Activated T-helper 2 cell treated with anti-CD3 and anti-CD28 coated beads, Interferon-gamma antibody, Interleukin-2, Interleukin-4, amounts not matched to agents 10 μg/mL and 5 μg/mL and 100 μg/mL, durations not matched to agents 14 hours and 24 hours and 36 hours (primary cell): ENCODE measurements around the gene BACE1. TPM values are rescaled to one million over a fixed set of nuclear protein-coding genes. Genes with fewer than 3 reads are reported as not detected.
"Not testable (repeated sequence)": the region's sequence is repeated elsewhere in the genome, so short reads cannot be mapped to it uniquely, and the experiment has no call there.

Experiments
- DNase-seq: peaks from one replicate; pipeline ENCODE4 v3.0.0; 2021; ENCODE audit warnings: low spot score
- H3K27ac Mint-ChIP-seq: one replicate; pipeline ENCODE4 v1.8.0; 2021; ENCODE audit warnings: mixed read lengths
- H3K27me3 Mint-ChIP-seq: one replicate; pipeline ENCODE4 v1.8.0; 2021; ENCODE audit warnings: low read depth, mixed read lengths
- H3K36me3 Mint-ChIP-seq: one replicate; pipeline ENCODE4 v1.8.0; 2021; ENCODE audit warnings: low read depth, mixed read lengths
- H3K4me1 Mint-ChIP-seq: one replicate; pipeline ENCODE4 v1.8.0; 2021; ENCODE audit warnings: low read depth, mixed read lengths
- H3K4me3 Mint-ChIP-seq: one replicate; pipeline ENCODE4 v1.8.0; 2021; ENCODE audit warnings: low read depth, mild to moderate bottlenecking, moderate library complexity, mixed read lengths
- H3K9me3 Mint-ChIP-seq: one replicate; pipeline ENCODE4 v1.8.0; 2021; ENCODE audit warnings: mixed read lengths
- intact Hi-C: fragments of 100-400 bp; cut with micrococcal nuclease; formaldehyde crosslinking; loops from one replicate; pipeline ENCODE4 v1.15.1; 2023
- total RNA-seq: library from RNA; stranded (reverse); gene quantifications from 2 replicates; pipeline ENCODE4 v1.2.3, GENCODE V29; 2022

BACE1 gene
- total RNA-seq, 1 donor from 2014 or later, result 0.32 TPM

DNA sequence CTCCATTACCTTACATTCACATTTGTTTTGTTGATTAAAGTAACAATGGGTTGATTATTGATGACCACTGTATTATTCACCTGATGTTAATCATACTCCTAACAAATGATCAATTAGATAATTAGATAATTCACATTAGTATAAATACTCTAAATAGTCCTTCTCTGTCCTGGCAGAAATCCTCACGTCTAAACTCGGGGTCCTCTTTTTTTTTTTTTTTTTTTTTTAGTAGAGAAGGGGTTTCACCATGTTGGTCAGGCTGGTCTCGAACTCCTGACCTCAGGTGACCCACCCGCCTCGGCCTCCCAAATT, 11.2 kb upstream of the BACE1 start:
- H3K9me3 Mint-ChIP-seq, H3K27ac Mint-ChIP-seq, H3K36me3 Mint-ChIP-seq, H3K27me3 Mint-ChIP-seq, DNase-seq, H3K4me1 Mint-ChIP-seq, H3K4me3 Mint-ChIP-seq: not testable (repeated sequence)
- intact Hi-C loops, result loop anchor here (1.0 to 2.0 kb wide), 2 partner anchors 11 to 96 kb away; partner anchors contain the start of gene BACE1

DNA sequence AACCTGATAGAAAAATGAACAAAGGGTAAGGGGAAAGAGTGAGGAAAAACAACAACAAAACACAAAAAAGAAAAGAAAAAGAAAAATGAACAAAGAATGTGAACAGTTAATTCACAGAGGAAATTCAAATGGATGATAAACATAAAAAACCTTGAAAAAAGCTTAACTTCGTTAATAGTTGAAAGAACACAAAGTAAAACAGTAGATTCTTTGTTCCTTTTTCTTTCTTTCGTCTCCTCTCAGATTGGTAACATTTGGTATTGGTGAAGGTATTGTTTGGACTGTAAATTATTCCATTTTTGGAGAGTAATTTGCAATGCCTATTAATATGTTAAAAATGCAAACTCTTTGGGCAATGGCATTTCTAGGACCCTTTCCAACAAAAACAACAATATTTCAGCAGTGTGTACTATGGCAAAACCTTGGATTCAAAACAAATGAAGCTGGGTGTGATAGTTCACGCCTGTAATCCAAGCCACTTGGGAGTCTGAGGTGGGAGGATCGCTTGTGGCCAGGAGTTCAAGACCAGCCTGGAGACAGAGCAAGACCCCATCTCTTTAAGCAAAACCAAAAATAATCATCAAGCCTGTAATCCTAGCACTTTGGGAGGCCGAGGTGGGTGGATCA, 3.3 kb upstream of the BACE1 start:
- H3K4me1 Mint-ChIP-seq, result peaks cover 4% of the 10 kb centered on the region
- H3K9me3 Mint-ChIP-seq, result no peaks in the 10 kb centered on the region
- no peak overlapping the region for H3K4me3 Mint-ChIP-seq
- H3K27me3 Mint-ChIP-seq, result peaks cover 44% of the 10 kb centered on the region
- no peak overlapping the region for H3K27ac Mint-ChIP-seq
- no peak for DNase-seq
- no peaks in the 10 kb centered on the region for H3K36me3 Mint-ChIP-seq
- intact Hi-C loops, result no loop called here

DNA sequence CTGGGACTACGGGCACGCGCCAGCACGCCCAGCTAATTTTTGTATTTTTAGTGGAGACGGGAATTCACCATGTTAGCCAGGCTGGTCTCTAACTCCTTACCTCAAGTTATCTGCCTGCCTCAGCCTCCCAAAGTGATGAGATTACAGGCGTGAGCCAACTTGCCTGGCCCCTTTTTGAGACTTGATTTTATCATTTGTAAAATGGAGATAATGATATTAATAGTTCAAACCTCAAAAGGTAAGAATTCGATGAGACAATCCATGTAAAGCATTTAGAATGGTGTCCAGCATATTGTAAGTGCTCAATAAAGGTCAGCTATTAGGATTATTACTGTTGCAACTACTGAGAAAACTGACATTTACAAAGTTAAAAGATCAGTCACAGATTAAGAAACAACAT, 2.7 kb upstream of the BACE1 start:
- DNase-seq, result no peak
- H3K4me1 Mint-ChIP-seq, result peaks cover 4% of the 10 kb centered on the region
- peaks cover 50% of the 10 kb centered on the region for H3K27me3 Mint-ChIP-seq
- no peaks in the 10 kb centered on the region for H3K36me3 Mint-ChIP-seq
- intact Hi-C loops, result no loop called here
- no peak overlapping the region for H3K4me3 Mint-ChIP-seq
- no peaks in the 10 kb centered on the region for H3K9me3 Mint-ChIP-seq
- no peak overlapping the region for H3K27ac Mint-ChIP-seq

DNA sequence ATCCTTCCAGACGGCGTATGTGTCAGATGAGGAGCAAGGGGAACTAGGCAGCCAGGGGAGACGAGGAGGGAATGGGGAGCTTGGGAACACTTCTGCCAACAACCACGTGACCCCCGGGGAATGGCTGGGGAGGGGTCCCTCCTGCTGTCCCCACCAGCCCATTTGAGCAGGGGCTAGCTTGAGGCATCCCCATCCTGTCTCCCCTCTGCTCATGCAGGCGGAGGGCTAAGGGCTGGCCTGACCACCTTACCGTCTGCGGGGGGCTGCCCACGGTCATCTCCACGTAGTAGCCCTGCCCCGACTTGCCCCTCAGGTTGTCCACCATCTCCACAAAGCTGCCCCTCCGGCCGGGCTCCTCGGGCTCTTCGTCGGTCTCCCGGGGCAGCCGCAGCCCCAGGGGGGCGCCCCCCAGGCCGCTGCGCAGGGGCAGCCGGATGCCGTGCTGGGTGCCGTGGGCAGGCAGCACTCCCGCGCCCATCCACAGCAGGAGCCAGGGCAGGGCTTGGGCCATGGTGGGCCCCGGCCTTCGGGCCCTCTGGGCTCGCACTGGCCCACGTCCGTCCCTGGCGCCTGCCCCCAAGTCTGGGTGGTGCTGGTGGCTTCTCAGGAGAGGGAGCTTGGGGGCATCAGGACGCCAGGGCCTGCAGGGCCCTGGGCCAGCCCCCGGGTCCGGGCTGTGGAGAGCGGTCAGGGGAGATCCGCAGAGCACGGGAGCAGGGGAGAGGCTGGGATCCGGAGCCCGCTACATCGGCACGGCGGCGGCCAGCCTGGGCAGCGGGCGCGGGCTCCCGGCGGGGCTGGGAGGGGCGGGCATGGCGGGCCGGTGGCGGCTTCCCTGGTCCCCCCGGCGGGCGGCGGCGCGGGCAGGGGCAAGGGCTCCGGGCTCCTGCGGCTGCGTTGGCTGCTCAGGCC, 515 bp downstream of the BACE1 start:
- Mint-ChIP-seq H3K36me3 (no peaks in the 10 kb centered on the region), H3K27ac (no peak overlapping the region), H3K27me3 (peaks cover 58% of the 10 kb centered on the region), H3K4me3 (peak overlapping the region; percentile 70), H3K4me1 (peaks cover 4% of the 10 kb centered on the region), H3K9me3 (no peaks in the 10 kb centered on the region)
- DNase-seq, result no peak
- intact Hi-C loops, result loop anchor here (1.0 kb wide), 1 partner anchor 12 kb away; the partner anchor contains the start of gene CEP164

DNA sequence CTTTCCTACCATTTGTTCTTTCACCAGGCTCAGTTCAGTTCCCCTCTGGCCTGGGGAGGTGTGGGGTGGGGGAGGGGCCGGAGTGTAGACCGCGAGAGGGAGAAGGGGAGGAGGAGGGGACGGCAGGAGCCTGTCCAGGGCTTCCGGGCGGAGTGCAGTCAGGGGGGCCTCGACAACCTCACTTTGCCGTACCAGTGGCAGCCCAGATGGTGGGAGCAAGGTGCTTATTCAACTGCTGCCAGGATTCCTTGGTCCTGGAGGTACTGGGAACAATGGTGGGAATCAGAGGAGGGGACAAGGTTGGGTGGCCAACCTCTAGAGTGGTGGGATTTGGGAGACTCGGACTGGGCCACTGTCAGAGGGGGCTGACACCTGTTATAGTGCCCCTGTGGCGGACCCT, 1.2 kb downstream of the BACE1 start:
- Mint-ChIP-seq H3K4me1 (peaks cover 4% of the 10 kb centered on the region), H3K36me3 (no peaks in the 10 kb centered on the region), H3K4me3 (peak overlapping the region; percentile 33), H3K27ac (no peak overlapping the region), H3K9me3 (no peaks in the 10 kb centered on the region), H3K27me3 (peaks cover 58% of the 10 kb centered on the region)
- DNase-seq, result no peak
- intact Hi-C loops, result no loop called here

DNA sequence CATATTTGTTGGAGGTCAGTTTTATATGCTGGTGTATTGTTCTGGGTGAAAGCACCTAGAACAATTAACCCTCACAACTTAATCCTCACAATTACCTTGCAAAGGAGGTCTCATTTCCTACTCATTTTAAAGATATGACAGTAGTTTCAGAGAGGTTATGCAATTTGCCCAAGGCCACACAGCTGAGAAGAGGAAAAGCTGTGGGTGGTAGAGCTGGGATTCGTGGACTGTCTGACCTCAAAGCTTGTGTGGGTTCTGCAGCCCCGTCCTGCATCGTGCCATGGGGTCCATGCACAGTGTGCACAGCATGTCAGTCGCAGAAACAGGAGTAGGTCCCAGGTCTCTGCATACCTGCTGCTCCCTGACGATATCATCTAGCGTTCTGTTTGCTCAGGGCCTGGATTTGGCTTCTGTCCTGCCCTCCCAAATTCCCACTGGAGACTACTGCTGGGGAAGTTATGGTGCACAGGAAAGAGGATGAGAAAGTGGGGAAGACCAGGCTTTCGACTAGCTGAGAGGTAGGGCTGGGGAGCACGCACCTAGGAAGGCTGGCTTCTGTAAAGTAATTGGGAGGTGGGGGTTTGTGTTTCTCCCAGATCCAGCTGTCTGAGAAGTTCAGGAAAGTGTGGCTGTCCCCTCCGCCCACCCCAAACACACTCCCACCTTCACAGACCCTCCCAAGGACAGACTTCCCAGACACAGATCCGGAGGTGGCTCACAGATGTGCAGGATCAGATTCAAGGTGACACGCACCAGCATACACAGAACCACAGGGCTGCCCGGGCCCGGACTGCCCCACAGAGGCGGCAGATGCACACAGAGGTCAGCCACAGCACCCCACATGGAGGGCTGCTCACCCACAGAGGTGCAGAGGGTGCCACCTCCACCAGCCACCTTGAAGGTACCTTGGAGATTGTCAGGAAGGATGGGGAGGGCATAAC, 2.0 kb downstream of the BACE1 start:
- Mint-ChIP-seq H3K4me1 (peaks cover 4% of the 10 kb centered on the region), H3K4me3 (no peak overlapping the region), H3K9me3 (no peaks in the 10 kb centered on the region), H3K27me3 (peaks cover 58% of the 10 kb centered on the region), H3K27ac (no peak overlapping the region), H3K36me3 (no peaks in the 10 kb centered on the region)
- intact Hi-C loops, result no loop called here
- DNase-seq, result no peak

DNA sequence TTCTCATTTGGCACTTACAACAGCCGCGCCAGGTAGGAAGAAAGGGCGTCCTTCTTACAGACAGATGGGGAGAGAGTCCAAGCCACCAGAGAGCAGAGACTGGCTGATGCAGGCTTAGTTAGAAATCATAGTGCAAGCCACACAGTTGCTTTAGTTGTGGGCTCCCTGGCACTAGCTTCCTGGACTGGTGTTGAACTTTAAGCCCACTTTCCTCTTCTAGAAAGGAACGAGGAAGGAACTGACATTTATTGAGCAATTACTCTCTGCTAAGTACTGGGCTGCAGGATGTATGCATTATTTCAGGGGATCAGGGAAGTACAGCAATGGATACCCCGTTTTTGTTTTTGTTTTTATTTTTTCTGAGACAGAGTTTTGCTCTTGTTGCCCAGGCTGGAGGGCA, 3.0 kb downstream of the BACE1 start:
- intact Hi-C loops, result no loop called here
- H3K36me3 Mint-ChIP-seq, result no peaks in the 10 kb centered on the region
- H3K27me3 Mint-ChIP-seq, result peaks cover 56% of the 10 kb centered on the region
- DNase-seq, result no peak
- no peak overlapping the region for H3K4me3 Mint-ChIP-seq
- peaks cover 4% of the 10 kb centered on the region for H3K4me1 Mint-ChIP-seq
- no peaks in the 10 kb centered on the region for H3K9me3 Mint-ChIP-seq
- no peak overlapping the region for H3K27ac Mint-ChIP-seq

DNA sequence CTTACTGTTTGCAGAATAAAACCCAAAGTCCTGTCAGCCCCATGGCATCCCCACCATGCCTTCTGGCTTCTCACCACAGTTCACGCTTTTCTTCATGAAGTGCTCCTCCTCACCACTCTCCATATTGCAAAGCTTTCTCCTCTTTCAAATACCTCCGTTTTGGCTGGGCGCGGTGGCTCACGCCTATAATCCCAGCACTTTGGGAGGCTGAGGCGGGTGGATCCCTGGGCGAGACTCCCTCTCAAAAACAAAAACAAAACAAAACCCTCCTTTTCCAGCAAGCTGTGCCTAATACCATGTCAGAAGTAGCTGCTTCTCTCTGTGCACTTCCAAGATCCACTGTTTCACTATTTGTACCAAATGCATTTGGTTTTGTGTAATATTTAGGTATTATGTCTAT, 6.7 kb downstream of the BACE1 start:
- no peak for DNase-seq
- intact Hi-C loops, result no loop called here
- peaks cover 30% of the 10 kb centered on the region for H3K27me3 Mint-ChIP-seq
- H3K4me1 Mint-ChIP-seq, result no peaks in the 10 kb centered on the region
- H3K36me3 Mint-ChIP-seq, result no peaks in the 10 kb centered on the region
- no peak overlapping the region for H3K4me3 Mint-ChIP-seq
- no peaks in the 10 kb centered on the region for H3K9me3 Mint-ChIP-seq
- no peak overlapping the region for H3K27ac Mint-ChIP-seq

DNA sequence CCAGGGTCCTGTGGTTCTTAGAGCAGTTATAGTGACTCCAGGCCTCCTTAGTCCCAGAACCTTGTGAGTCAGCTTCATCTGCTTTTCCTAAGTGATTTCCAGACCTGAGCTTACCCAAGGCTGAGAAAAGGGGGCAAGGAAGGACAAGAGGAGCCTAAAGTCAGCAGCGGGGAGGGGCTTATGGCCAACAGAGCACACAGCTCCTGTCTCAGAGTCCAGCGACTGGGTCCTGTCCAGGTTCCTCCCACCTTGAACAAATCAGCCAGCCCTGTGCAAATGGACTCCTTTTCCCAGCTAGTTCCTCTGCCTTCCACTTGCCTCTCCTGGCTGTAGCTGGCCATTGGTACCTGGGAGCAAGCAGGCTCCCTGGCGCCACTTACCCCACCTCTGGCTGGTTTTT, 10.9 kb downstream of the BACE1 start:
- H3K27ac Mint-ChIP-seq, result no peak overlapping the region
- intact Hi-C loops, result no loop called here
- peaks cover 4% of the 10 kb centered on the region for H3K4me1 Mint-ChIP-seq
- no peaks in the 10 kb centered on the region for H3K36me3 Mint-ChIP-seq
- no peak overlapping the region for H3K4me3 Mint-ChIP-seq
- peaks cover 8% of the 10 kb centered on the region for H3K27me3 Mint-ChIP-seq
- no peaks in the 10 kb centered on the region for H3K9me3 Mint-ChIP-seq
- DNase-seq, result no peak

DNA sequence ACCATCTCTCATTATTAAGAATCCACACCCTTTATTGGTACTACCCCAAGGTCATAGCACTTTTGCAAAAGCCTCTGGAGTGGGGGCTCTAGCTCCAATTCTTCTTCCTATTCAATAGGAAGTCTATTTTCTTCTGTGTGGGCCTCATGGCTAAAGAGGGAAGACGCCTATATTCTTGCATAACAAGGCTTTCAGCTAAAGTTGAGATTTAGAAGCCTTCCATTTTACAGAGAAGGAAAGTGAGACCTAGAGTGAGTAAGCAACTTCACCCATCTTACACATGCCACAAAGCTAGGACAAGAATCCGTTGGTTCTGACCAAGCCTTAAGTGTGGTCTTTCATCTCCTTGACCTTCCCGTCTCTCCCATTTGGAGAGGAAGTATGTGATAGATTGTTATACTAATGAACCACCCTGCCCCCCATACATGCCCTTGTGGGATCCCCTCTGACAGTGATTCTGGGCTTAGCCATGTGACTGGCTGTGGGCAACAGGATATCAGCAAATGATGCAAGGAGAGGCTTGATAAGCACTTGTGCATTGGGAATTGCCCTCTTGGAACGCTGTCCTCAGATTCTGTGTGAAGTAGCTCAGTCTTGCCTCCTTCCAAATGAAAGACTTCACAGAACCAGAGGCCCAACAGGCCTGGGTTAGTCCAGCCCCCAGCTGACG, 12.3 kb downstream of the BACE1 start:
- intact Hi-C loops, result no loop called here

DNA sequence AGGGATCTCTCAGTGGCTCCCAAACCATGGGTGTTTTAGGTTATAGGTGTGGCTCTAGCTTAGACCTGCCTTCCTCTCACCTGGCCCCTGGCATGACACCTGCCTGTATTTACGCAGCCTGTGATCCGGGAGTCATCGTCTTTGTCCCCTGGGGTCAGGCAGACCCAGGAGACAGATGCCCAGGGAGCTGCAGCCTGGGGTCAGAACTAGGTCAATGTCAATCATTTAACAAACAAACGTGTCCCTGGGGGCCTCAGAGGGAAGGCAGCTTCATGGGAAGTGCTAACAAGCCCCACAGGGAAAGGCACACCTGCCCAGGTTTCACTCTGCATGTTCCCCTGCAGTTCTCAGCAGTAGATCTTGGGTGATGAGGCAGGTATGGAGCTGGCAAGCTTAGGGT, 13.0 kb downstream of the BACE1 start:
- no peak overlapping the region for H3K4me3 Mint-ChIP-seq
- H3K27ac Mint-ChIP-seq, result no peak overlapping the region
- no peaks in the 10 kb centered on the region for H3K9me3 Mint-ChIP-seq
- no peak for DNase-seq
- no peaks in the 10 kb centered on the region for H3K36me3 Mint-ChIP-seq
- H3K4me1 Mint-ChIP-seq, result peaks cover 4% of the 10 kb centered on the region
- H3K27me3 Mint-ChIP-seq, result no peaks in the 10 kb centered on the region
- intact Hi-C loops, result no loop called here

More for the DNA sequence above, 12.3 kb downstream of the BACE1 start:
- Mint-ChIP-seq H3K4me3 (no peak overlapping the region), H3K9me3 (no peaks in the 10 kb centered on the region), H3K36me3 (no peaks in the 10 kb centered on the region), H3K27me3 (no peaks in the 10 kb centered on the region), H3K4me1 (peaks cover 4% of the 10 kb centered on the region), H3K27ac (no peak overlapping the region)
- DNase-seq, result no peak

DNA sequence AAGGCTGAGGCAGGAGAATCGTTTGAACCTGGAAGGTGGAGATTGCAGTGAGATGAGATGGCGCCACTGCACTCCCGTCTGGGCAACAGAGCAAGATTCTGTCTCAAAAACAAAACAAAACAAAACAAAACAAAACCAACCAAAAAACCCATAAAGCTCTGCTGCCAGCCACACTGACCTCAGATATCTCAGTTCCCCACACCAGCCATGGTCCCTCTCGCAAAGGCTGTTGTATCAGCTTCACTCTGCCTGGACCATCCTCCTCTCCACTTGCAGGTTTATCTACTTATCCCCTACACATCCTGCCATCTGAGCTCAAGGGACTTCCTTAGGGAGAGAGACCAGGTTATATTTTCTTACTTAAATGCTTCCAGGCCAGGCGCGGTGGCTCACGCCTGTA, 13.8 kb downstream of the BACE1 start:
- H3K4me1 Mint-ChIP-seq, result peaks cover 4% of the 10 kb centered on the region
- no peak overlapping the region for H3K27ac Mint-ChIP-seq
- no peaks in the 10 kb centered on the region for H3K27me3 Mint-ChIP-seq
- intact Hi-C loops, result no loop called here
- H3K36me3 Mint-ChIP-seq, result no peaks in the 10 kb centered on the region
- no peaks in the 10 kb centered on the region for H3K9me3 Mint-ChIP-seq
- DNase-seq, result no peak
- H3K4me3 Mint-ChIP-seq, result no peak overlapping the region
